Skeletal muscle cell (primary cell): ENCODE results near the gene TMEM74B.

Source experiments
- DNase-seq: peaks from one replicate; pipeline ENCODE4 v3.0.0-alpha.2; 2010; ENCODE audit warnings: low read depth
- H3K4me3 ChIP-seq: 2 replicates; pipeline ENCODE4 v1.5.1; 2011; ENCODE audit warnings: low read depth, mild to moderate bottlenecking, control low read depth, low read length, moderate library complexity

Gene TMEM74B

GRCh38 chr20:1206366-1207148 lies 21.8 kb upstream of the TMEM74B start:
- no peak overlapping the region for H3K4me3 ChIP-seq

GRCh38 chr20:1205802-1206201 lies 21.0 kb upstream of the TMEM74B start:
- DNase-seq, result no peak
- no peak overlapping the region for H3K4me3 ChIP-seq

More at GRCh38 chr20:1206366-1207148, 21.8 kb upstream of the TMEM74B start:
- no peak for DNase-seq

DNA sequence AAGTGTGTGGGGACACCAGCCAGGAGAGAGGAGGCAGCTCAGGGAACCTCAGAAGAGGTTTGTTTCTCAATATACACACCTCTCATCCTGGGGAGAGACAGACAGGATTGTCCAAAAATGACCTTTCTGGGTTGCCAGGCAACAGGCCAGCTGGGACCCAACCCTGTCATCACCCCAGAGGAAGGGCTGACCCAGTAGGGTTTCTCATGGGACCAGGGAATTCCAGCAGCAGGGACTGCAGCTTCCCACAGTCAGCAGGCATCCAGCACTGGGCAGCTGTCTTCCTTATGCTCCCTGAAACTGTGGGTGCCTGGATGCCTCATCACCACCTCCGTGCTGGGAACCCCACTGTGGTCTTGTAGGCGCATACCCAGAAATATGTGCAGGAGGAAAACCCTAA lies 19.8 kb upstream of the TMEM74B start:
- no peak overlapping the region for H3K4me3 ChIP-seq
- DNase-seq, result no peak

DNA sequence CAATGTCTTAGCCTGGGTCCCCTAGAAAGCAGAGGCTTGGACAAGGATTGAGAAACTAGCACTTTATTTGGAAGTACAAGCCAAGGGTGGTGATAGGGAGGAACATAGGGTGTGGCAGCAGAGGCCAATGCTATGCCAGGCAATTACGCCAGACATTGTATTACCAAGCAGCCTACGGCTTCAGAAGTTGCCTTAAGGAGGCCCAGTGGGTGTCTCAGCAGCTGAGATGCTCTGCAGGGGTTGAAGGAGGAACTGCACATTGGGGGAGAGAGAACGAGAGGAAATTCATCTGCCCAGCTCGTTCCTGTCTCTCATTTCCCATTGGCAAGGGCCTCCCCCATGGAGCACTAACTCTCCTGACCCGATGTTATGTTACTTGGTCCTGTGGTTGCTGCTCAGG lies 19.3 kb upstream of the TMEM74B start:
- no peak overlapping the region for H3K4me3 ChIP-seq
- no peak for DNase-seq

GRCh38 chr20:1203630-1204029 lies 18.8 kb upstream of the TMEM74B start:
- no peak for DNase-seq
- H3K4me3 ChIP-seq, result no peak overlapping the region

- no peak for DNase-seq
- no peak within 1 kb of the TSS for H3K4me3 ChIP-seq
Observed at GRCh38 chr20:1202762-1203504, 18.2 kb upstream of the TMEM74B start, which contains the start of gene C20orf202. Gene C20orf202, plus strand, starts transcription at chr20:1203454. Its CDS starts 132 bp downstream, at chr20:1203586.

DNA sequence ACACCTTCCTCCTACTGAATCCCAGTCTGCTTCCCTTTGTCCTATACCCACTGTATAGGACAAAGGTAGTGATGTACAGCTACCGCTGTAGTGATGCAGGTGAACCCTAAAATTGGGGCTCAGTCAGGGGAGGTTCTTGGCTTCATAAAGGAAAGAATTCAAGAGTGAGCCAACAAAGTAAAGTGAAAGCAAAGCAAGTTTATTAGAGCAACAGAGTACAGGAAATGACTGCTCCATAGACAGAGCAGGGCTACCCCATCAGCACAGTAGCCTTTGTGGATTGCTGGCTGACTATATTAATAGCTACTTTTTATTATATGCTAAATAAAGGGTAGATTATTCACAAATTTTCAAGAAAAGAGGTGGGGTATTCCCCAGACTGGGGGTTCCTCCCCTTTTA lies 15.2 kb upstream of the TMEM74B start:
- H3K4me3 ChIP-seq, result no peak overlapping the region
- no peak for DNase-seq

GRCh38 chr20:1199212-1199873 lies 14.6 kb upstream of the TMEM74B start:
- no peak for DNase-seq
- H3K4me3 ChIP-seq, result no peak overlapping the region

DNA sequence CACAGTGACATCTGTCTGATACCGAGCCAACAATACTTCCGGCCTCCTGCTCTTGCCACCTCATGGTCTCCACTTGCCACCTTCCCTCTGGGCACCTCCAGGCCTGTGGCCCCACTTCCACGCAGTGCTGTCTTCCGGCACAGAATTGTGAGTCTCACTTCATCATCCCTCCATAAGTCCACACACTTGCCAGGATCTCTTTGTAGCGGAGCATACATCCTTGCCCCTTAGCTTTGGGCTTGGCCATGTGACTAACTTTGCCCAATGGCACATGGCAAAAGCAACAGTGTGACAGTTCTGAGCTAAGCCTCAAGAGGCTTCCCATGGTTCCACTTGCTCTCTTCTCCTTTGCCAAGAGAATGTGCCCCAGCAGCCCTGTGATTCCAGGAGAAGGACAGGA lies 14.0 kb upstream of the TMEM74B start:
- no peak overlapping the region for H3K4me3 ChIP-seq
- no peak for DNase-seq

- no peak overlapping the region for H3K4me3 ChIP-seq
- DNase-seq, result no peak
Observed at GRCh38 chr20:1197801-1198200, 13.0 kb upstream of the TMEM74B start.

GRCh38 chr20:1196634-1197033 lies 11.9 kb upstream of the TMEM74B start:
- no peak overlapping the region for H3K4me3 ChIP-seq
- no peak for DNase-seq

DNA sequence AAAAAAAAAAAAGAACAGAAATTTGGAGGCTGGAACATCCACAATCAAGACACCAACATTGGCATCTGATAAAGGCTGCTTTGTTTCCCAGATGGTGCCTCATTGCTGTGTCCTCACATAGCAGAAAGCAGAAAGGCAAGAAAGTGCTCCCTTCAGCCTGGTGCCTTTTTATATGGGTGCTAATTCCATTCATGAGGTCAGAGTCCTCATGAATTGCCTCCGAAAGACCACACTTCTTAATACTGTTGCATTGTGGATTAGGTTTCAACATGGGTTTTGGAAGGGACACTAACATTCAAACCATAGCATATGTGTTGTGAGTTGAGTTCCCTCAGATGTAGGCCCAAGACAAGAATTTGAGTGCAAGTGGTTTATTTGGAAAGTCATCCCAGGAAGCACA lies 10.4 kb upstream of the TMEM74B start:
- no peak for DNase-seq
- H3K4me3 ChIP-seq, result no peak overlapping the region

- no peak overlapping the region for H3K4me3 ChIP-seq
- DNase-seq, result no peak
Observed at GRCh38 chr20:1191299-1191698, 6.5 kb upstream of the TMEM74B start.

GRCh38 chr20:1190847-1191246 lies 6.1 kb upstream of the TMEM74B start:
- no peak overlapping the region for H3K4me3 ChIP-seq
- no peak for DNase-seq

GRCh38 chr20:1189827-1190226 lies 5.0 kb upstream of the TMEM74B start:
- no peak overlapping the region for H3K4me3 ChIP-seq
- no peak for DNase-seq

- no peak overlapping the region for H3K4me3 ChIP-seq
- DNase-seq, result no peak
Observed at GRCh38 chr20:1188347-1188746, 3.6 kb upstream of the TMEM74B start.

- no peak for DNase-seq
Observed at GRCh38 chr20:1187605-1188171, 2.9 kb upstream of the TMEM74B start.

DNA sequence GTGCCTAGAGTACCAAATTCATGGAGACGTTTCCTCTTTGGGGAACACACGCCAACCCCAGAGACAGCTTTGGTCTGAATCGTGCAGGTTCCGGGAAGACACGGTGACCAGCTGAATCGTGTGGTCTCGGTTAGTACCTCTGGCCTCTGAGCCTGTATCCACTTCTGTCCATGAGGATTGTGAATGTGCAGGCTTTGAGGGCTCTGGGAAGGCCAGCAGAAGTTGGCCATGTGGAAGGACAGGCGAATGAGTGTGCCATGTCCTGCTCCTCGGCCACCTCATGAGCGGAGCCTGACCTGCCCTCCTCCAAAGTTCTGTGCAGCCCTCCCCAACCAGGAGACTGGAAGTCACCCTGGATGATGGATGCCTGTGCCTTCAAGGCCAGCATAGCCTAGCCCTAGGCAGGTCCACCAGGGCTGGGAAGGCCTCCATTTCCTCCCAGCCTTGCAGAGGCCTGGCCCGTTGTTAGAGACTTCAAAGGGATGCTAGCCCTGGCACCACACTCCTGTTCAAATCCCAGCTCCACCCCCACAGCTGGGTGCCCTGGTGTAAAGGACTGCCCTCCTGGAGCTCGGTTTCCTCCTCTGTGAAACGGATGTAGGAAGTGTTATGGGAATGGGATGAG lies 1.7 kb upstream of the TMEM74B start:
- DNase-seq, result no peak

More at GRCh38 chr20:1187605-1188171, 2.9 kb upstream of the TMEM74B start:
- no peak overlapping the region for H3K4me3 ChIP-seq

DNA sequence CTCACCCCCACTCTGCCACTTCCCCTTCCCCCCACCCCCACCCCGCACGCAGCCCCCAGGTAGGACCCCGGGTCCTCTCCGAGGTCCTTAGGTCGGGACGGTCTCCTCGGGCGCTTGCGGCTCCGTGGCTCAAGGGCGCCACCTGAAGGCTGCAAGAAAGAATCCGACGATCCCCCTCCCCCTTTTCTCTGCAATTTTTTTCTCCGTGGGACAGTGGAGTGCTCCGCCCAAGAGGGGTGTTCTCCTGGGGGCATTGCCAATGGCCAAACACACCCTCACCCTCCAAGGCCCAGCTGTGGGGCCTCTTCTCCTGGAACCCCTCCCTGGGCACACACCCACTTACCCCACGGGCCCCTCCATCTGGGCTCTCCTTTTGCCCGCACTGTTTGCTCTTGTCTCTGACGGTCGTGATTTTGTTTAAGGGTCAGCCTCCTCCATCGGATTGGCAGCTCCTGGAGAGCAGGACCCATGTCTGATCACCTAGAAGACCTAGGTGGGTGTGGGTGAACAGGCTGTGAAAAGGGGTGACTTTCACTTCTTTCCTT lies 1.1 kb upstream of the TMEM74B start:
- no peak for DNase-seq
- peak overlapping the region; percentile 40 for H3K4me3 ChIP-seq

More for the DNA sequence above, 1.7 kb upstream of the TMEM74B start:
- H3K4me3 ChIP-seq, result no peak overlapping the region
